ENCODE data around the gene SHROOM1.
"Not testable (repeated sequence)": the region's sequence is repeated elsewhere in the genome, so short reads cannot be mapped to it uniquely, and the experiment has no call there.

Gene SHROOM1

DNA sequence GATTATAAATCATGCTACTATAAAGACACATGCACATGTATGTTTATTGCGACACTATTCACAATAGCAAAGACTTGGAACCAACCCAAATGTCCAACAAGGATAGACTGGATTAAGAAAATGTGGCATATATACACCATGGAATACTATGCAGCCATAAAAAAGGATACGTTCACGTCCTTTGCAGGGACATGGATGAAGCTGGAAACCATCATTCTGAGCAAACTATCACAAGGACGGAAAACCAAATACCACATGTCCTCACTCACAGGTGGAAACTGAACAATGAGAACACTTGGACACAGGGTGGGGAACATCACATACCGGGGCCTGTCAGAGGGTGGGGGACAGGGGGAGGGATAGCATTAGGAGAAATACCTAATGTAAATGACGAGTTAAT is 24.6 kb downstream of the SHROOM1 start:
- WGBS (ENCODE audit: extremely low coverage, insufficient coverage, low lambda C conversion rate), result no CpG with 5 or more reads among the region's 6 CpGs
- DNase-seq; H3K9ac ChIP-seq (ENCODE audit: low read length); H3K18ac ChIP-seq (ENCODE audit: low read length); H3K36me3 ChIP-seq (ENCODE audit: control insufficient read depth, insufficient read depth, low read length); H2BK120ac ChIP-seq (ENCODE audit: low read depth, low read length); H2BK5ac ChIP-seq (ENCODE audit: low read length); H4K8ac ChIP-seq (ENCODE audit: low read depth, low read length); H3K79me2 ChIP-seq (ENCODE audit: control insufficient read depth, insufficient read depth, low read length); H3K27me3 ChIP-seq (ENCODE audit: insufficient read depth, low read length, poor library complexity); H3K79me1 ChIP-seq (ENCODE audit: low read length); H3K4ac ChIP-seq (ENCODE audit: low read depth, low read length); H3K56ac ChIP-seq (ENCODE audit: low read length); H3K23ac ChIP-seq (ENCODE audit: low read length); H3K4me3 ChIP-seq (ENCODE audit: low read length); H2AK5ac ChIP-seq (ENCODE audit: low read length); H3K27ac ChIP-seq (ENCODE audit: low read depth, low read length); H3K4me2 ChIP-seq (ENCODE audit: low read length); H2BK15ac ChIP-seq (replicated peaks; ENCODE audit: low read depth); H4K5ac ChIP-seq (ENCODE audit: low read length); H3K4me1 ChIP-seq (ENCODE audit: control insufficient read depth, low read depth, low read length): not testable (repeated sequence)

DNA sequence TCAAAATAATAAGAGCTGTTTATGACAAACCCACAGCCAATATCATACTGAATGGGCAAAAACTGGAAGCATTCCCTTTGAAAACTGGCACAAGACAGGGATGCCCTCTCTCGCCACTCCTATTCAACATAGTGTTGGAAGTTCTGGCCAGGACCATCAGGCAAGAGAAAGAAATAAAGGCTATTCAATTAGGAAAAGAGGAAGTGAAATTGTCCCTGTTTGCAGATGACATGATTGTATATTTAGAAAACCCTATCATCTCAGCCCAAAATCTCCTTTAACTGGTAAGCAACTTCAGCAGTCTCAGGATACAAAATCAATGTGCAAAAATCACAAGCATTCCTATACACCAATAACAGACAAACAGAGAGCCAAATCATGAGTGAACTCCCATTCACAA is 26.2 kb downstream of the SHROOM1 start:
- H3K23ac ChIP-seq (ENCODE audit: low read length); H3K79me1 ChIP-seq (ENCODE audit: low read length); H2AK5ac ChIP-seq (ENCODE audit: low read length); H3K4me2 ChIP-seq (ENCODE audit: low read length); H4K8ac ChIP-seq (ENCODE audit: low read depth, low read length); H3K36me3 ChIP-seq (ENCODE audit: control insufficient read depth, insufficient read depth, low read length); H3K79me2 ChIP-seq (ENCODE audit: control insufficient read depth, insufficient read depth, low read length); H3K27ac ChIP-seq (ENCODE audit: low read depth, low read length); H3K27me3 ChIP-seq (ENCODE audit: insufficient read depth, low read length, poor library complexity); H2BK5ac ChIP-seq (ENCODE audit: low read length); H4K5ac ChIP-seq (ENCODE audit: low read length); H3K9ac ChIP-seq (ENCODE audit: low read length); H3K56ac ChIP-seq (ENCODE audit: low read length); H3K4me3 ChIP-seq (ENCODE audit: low read length); DNase-seq; H3K4ac ChIP-seq (ENCODE audit: low read depth, low read length); H2BK120ac ChIP-seq (ENCODE audit: low read depth, low read length); H3K18ac ChIP-seq (ENCODE audit: low read length); H2BK15ac ChIP-seq (replicated peaks; ENCODE audit: low read depth); H3K4me1 ChIP-seq (ENCODE audit: control insufficient read depth, low read depth, low read length): not testable (repeated sequence)
- no CpG with 5 or more reads among the region's 1 CpG for WGBS (ENCODE audit: extremely low coverage, insufficient coverage, low lambda C conversion rate)

DNA sequence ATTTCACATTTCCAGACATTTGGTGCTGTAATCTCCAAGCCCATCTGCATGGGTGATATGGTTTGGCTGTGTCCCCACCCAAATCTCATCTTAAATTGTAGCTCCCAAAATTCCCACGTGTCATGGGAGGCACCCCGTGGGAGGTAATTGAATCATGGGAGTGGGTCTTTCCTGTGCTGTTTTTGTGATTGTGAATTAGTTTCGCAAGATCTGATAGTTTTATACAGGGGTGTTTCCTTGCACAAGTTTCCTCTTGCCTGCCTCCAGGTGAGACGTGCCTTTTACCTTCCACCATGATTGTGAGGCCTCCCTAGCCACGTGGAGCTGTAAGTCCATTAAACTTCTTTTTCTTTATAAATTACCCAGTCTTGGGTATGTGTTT is 27.8 kb downstream of the SHROOM1 start:
- not testable (repeated sequence) for H3K79me1 ChIP-seq (ENCODE audit: low read length)
- no CpG with 5 or more reads among the region's 5 CpGs for WGBS (ENCODE audit: extremely low coverage, insufficient coverage, low lambda C conversion rate)

DNA sequence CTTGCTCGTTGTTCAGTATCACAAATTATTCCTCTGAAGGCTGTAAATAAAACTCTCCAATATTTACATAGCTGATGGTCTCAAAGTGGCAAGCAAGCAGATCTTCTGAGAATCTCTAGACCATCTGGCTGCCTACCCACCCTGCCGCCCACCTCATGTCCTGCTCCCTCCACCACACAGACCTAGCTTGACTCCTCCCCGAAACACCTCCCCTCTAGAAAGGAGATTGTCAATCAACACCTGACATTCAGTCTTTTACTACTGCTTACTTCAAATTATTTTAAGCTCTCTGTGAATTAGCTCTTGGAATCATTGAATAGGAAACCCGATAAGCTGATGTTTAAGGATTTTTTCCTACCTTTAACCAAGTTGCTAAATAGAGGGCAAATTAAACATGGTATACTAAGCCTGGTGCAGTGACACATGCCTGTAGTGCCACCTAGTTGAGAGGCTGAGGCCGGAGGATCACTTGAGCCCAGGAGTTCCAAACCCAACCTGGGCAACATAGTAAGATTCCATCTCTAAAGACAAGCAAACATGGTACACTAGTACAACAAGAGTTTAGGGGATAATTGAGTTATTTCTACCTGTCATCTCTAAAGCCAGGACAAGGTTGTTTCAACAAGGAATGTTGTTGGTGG is 28.3 kb downstream of the SHROOM1 start:
- Histone ChIP-seq H3K79me2 (ENCODE audit: control insufficient read depth, insufficient read depth, low read length) (no peaks in the 10 kb centered on the region), H3K27me3 (ENCODE audit: insufficient read depth, low read length, poor library complexity) (no peaks in the 10 kb centered on the region), H3K18ac (ENCODE audit: low read length) (no peak overlapping the region), H3K79me1 (ENCODE audit: low read length) (no peaks in the 10 kb centered on the region), H2AK5ac (ENCODE audit: low read length) (no peak overlapping the region), H3K36me3 (ENCODE audit: control insufficient read depth, insufficient read depth, low read length) (no peaks in the 10 kb centered on the region), H4K5ac (ENCODE audit: low read length) (no peak overlapping the region), H2BK5ac (ENCODE audit: low read length) (no peak overlapping the region), H3K4me3 (ENCODE audit: low read length) (no peak overlapping the region), H3K4ac (ENCODE audit: low read depth, low read length) (no peak overlapping the region), H3K4me1 (ENCODE audit: control insufficient read depth, low read depth, low read length) (peaks cover 2% of the 10 kb centered on the region), H2BK120ac (ENCODE audit: low read depth, low read length) (no peak overlapping the region), H3K9ac (ENCODE audit: low read length) (no peak overlapping the region), H3K27ac (ENCODE audit: low read depth, low read length) (no peak overlapping the region), H3K56ac (ENCODE audit: low read length) (no peak overlapping the region), H3K4me2 (ENCODE audit: low read length) (no peak overlapping the region), H2BK15ac (replicated peaks; ENCODE audit: low read depth) (no peak overlapping the region), H4K8ac (ENCODE audit: low read depth, low read length) (no peak overlapping the region), H3K23ac (ENCODE audit: low read length) (no peak overlapping the region)
- no CpG with 5 or more reads among the region's 5 CpGs for WGBS (ENCODE audit: extremely low coverage, insufficient coverage, low lambda C conversion rate)
- DNase-seq, result no peak

More for the DNA sequence above, 27.8 kb downstream of the SHROOM1 start:
- not testable (repeated sequence) for H2BK15ac ChIP-seq (replicated peaks; ENCODE audit: low read depth); DNase-seq; H3K18ac ChIP-seq (ENCODE audit: low read length); H3K4ac ChIP-seq (ENCODE audit: low read depth, low read length); H3K4me3 ChIP-seq (ENCODE audit: low read length); H2BK5ac ChIP-seq (ENCODE audit: low read length); H3K23ac ChIP-seq (ENCODE audit: low read length); H3K4me1 ChIP-seq (ENCODE audit: control insufficient read depth, low read depth, low read length); H3K4me2 ChIP-seq (ENCODE audit: low read length); H3K79me2 ChIP-seq (ENCODE audit: control insufficient read depth, insufficient read depth, low read length); H3K9ac ChIP-seq (ENCODE audit: low read length); H3K36me3 ChIP-seq (ENCODE audit: control insufficient read depth, insufficient read depth, low read length); H3K27me3 ChIP-seq (ENCODE audit: insufficient read depth, low read length, poor library complexity); H3K56ac ChIP-seq (ENCODE audit: low read length); H4K5ac ChIP-seq (ENCODE audit: low read length); H2BK120ac ChIP-seq (ENCODE audit: low read depth, low read length); H4K8ac ChIP-seq (ENCODE audit: low read depth, low read length); H3K27ac ChIP-seq (ENCODE audit: low read depth, low read length); H2AK5ac ChIP-seq (ENCODE audit: low read length)

DNA sequence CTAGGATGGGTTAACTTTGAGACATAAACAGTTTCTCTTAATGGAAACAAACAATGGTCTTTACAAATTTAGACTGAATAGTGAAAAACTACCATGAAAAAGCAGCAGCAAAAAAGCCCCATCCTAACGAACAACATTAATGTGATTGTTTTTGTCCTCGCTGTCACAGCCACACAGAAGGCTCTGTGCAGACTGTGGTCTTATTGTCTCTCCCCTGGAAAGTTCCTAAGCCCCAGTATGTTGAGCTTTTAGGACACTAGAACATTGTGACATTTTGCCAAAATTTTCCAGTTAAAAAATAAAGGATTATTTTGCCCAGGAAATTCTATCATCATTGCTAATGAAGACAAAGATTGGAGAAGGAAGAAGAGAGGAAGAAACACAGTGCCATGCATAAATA is 29.9 kb downstream of the SHROOM1 start:
- Histone ChIP-seq H3K27me3 (ENCODE audit: insufficient read depth, low read length, poor library complexity) (no peaks in the 10 kb centered on the region), H3K9ac (ENCODE audit: low read length) (no peak overlapping the region), H4K8ac (ENCODE audit: low read depth, low read length) (no peak overlapping the region), H2BK15ac (replicated peaks; ENCODE audit: low read depth) (no peak overlapping the region), H3K18ac (ENCODE audit: low read length) (no peak overlapping the region), H3K4me2 (ENCODE audit: low read length) (no peak overlapping the region), H2AK5ac (ENCODE audit: low read length) (no peak overlapping the region), H3K4ac (ENCODE audit: low read depth, low read length) (no peak overlapping the region), H3K23ac (ENCODE audit: low read length) (no peak overlapping the region), H3K27ac (ENCODE audit: low read depth, low read length) (no peak overlapping the region), H3K56ac (ENCODE audit: low read length) (no peak overlapping the region), H4K5ac (ENCODE audit: low read length) (no peak overlapping the region), H3K79me1 (ENCODE audit: low read length) (no peaks in the 10 kb centered on the region), H3K4me3 (ENCODE audit: low read length) (no peak overlapping the region), H3K4me1 (ENCODE audit: control insufficient read depth, low read depth, low read length) (no peaks in the 10 kb centered on the region), H2BK5ac (ENCODE audit: low read length) (no peak overlapping the region), H3K79me2 (ENCODE audit: control insufficient read depth, insufficient read depth, low read length) (no peaks in the 10 kb centered on the region), H2BK120ac (ENCODE audit: low read depth, low read length) (no peak overlapping the region), H3K36me3 (ENCODE audit: control insufficient read depth, insufficient read depth, low read length) (no peaks in the 10 kb centered on the region)
- no CpG with 5 or more reads among the region's 2 CpGs for WGBS (ENCODE audit: extremely low coverage, insufficient coverage, low lambda C conversion rate)
- DNase-seq, result no peak

DNA sequence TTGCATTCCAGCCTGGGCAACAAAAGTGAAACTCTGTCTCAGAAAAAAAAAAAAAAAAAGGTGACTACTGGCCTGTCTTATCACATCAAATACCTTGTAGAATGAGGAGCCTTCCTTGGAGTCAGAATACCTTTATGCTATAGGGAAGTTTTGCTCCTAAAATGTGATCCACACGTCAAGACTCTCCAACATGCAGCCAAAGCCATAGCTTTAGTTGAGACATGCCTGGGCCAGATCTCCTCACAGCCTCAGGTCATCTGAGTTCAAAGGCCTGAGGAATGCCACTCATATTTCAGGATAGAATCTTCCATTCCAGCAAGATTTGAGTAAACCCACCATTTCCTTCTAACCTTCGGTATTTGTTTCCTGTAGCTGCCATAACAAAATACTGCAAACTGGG is 31.1 kb downstream of the SHROOM1 start:
- DNase-seq, result no peak
- Histone ChIP-seq H3K4me3 (ENCODE audit: low read length) (no peak overlapping the region), H2BK5ac (ENCODE audit: low read length) (no peak overlapping the region), H3K9ac (ENCODE audit: low read length) (no peak overlapping the region), H2BK15ac (replicated peaks; ENCODE audit: low read depth) (no peak overlapping the region), H3K4me2 (ENCODE audit: low read length) (no peak overlapping the region), H3K27ac (ENCODE audit: low read depth, low read length) (no peak overlapping the region), H3K56ac (ENCODE audit: low read length) (no peak overlapping the region), H3K79me2 (ENCODE audit: control insufficient read depth, insufficient read depth, low read length) (no peaks in the 10 kb centered on the region), H4K8ac (ENCODE audit: low read depth, low read length) (no peak overlapping the region), H3K4me1 (ENCODE audit: control insufficient read depth, low read depth, low read length) (no peaks in the 10 kb centered on the region), H3K27me3 (ENCODE audit: insufficient read depth, low read length, poor library complexity) (no peaks in the 10 kb centered on the region), H3K4ac (ENCODE audit: low read depth, low read length) (no peak overlapping the region), H3K79me1 (ENCODE audit: low read length) (no peaks in the 10 kb centered on the region), H4K5ac (ENCODE audit: low read length) (no peak overlapping the region), H3K18ac (ENCODE audit: low read length) (no peak overlapping the region), H3K36me3 (ENCODE audit: control insufficient read depth, insufficient read depth, low read length) (no peaks in the 10 kb centered on the region), H2BK120ac (ENCODE audit: low read depth, low read length) (no peak overlapping the region), H2AK5ac (ENCODE audit: low read length) (no peak overlapping the region), H3K23ac (ENCODE audit: low read length) (no peak overlapping the region)
- WGBS (ENCODE audit: extremely low coverage, insufficient coverage, low lambda C conversion rate), result no CpG with 5 or more reads among the region's 2 CpGs
